Stimulated activated CD4-positive, alpha-beta T cell treated with anti-CD3 and anti-CD28 coated beads, Interleukin-12 subunit alpha, Interleukin-12 subunit beta, amount 100 ng/mL, for 24 hours (primary cell): ENCODE measurements around the gene INPP5A.
"Not testable (repeated sequence)": the region's sequence is repeated elsewhere in the genome, so short reads cannot be mapped to it uniquely, and the experiment has no call there.

Experiments
- DNase-seq, 2 experiments: peaks; one replicate each; pipeline ENCODE4 v3.0.0-alpha.2; 2020; ENCODE audit warnings: low read depth in 2 of 2

Gene INPP5A

GRCh38 chr10:132690821-132691610 lies 153.4 kb downstream of the INPP5A start:
- no peak for DNase-seq

GRCh38 chr10:132691711-132692153 lies 154.1 kb downstream of the INPP5A start:
- DNase-seq: no peak

GRCh38 chr10:132692311-132692710 lies 154.7 kb downstream of the INPP5A start:
- no peak for DNase-seq

GRCh38 chr10:132693676-132694075 lies 156.1 kb downstream of the INPP5A start:
- no peak for DNase-seq

GRCh38 chr10:132696204-132696603 lies 158.6 kb downstream of the INPP5A start:
- DNase-seq: no peak

GRCh38 chr10:132696728-132697577 lies 159.4 kb downstream of the INPP5A start:
- no peak for DNase-seq

GRCh38 chr10:132697578-132698200 lies 160.1 kb downstream of the INPP5A start:
- no peak for DNase-seq

- no peak for DNase-seq
These were observed 160.7 kb downstream of the INPP5A start for GRCh38 chr10:132698211-132698751.

- DNase-seq: no peak
These were observed 161.3 kb downstream of the INPP5A start for GRCh38 chr10:132698761-132699391.

- no peak for DNase-seq
These were observed 162.0 kb downstream of the INPP5A start for GRCh38 chr10:132699411-132700155.

GRCh38 chr10:132700156-132701098 lies 162.8 kb downstream of the INPP5A start:
- DNase-seq: no peak

- DNase-seq: no peak
These were observed 163.7 kb downstream of the INPP5A start for GRCh38 chr10:132701099-132701845.

GRCh38 chr10:132701846-132702190 lies 164.2 kb downstream of the INPP5A start:
- DNase-seq: no peak

- DNase-seq: no peak
These were observed 165.2 kb downstream of the INPP5A start for GRCh38 chr10:132702601-132703418.

- no peak for DNase-seq
These were observed 165.9 kb downstream of the INPP5A start for GRCh38 chr10:132703419-132704007.

- no peak for DNase-seq
These were observed 166.6 kb downstream of the INPP5A start for GRCh38 chr10:132704008-132704814.

- DNase-seq: not testable (repeated sequence)
These were observed 167.2 kb downstream of the INPP5A start for GRCh38 chr10:132704815-132705064.
